ENCODE results near the gene DCAF12.

GRCh38 chr9:34151398-34151797 is 24.9 kb upstream of the DCAF12 start:
- TF ChIP-seq CTCF (IDR thresholded peaks at IDR 0.05) = no peak
- no peak for TF ChIP-seq POLR2A (IDR thresholded peaks at IDR 0.05)

Data from uterus (tissue), 2 donors.